Tibial nerve (tissue), 4 donors: ENCODE measurements around the gene TMEM255B. TPM values are rescaled to one million over a fixed set of nuclear protein-coding genes. Genes with fewer than 3 reads are reported as not detected.

ENCODE experiments used
- DNase-seq, 2 donors: peaks; one replicate each; pipeline ENCODE4 v3.0.0-alpha.2; 2019; ENCODE audit warnings: low spot score in 2 of 2
- H3K27ac ChIP-seq, 4 donors: fragments of 200-600 bp; sonication (generic) in 3 of 4; one replicate each; pipeline ENCODE4 v1.5.1; 2017 to 2019; ENCODE audit warnings: mild to moderate bottlenecking in 1 of 4
- H3K27me3 ChIP-seq, 2 donors: fragments of 200-600 bp; sonication (generic) in 1 of 2; one replicate each; pipeline versions ENCODE4 v1.5.1 to v1.6.0; 2017 to 2019
- H3K36me3 ChIP-seq, 3 donors: fragments of 200-600 bp; sonication (generic); one replicate each; pipeline ENCODE4 v1.5.1; 2018 to 2019
- H3K4me1 ChIP-seq, 4 donors: fragments of 200-600 bp; sonication (generic) in 3 of 4; one replicate each; pipeline ENCODE4 v1.5.1; 2017 to 2019
- H3K4me3 ChIP-seq, 4 donors: fragments of 200-600 bp; sonication (generic) in 3 of 4; one replicate each; pipeline ENCODE4 v1.5.1; 2017 to 2019; ENCODE audit warnings: mild to moderate bottlenecking in 1 of 4, moderate library complexity in 1 of 4
- H3K9me3 ChIP-seq, 4 donors: fragments of 200-600 bp; sonication (generic) in 3 of 4; one replicate each; pipeline ENCODE4 v1.5.1; 2017 to 2019
- EP300 ChIP-seq, 2 donors: sonication (generic); formaldehyde crosslinking; IDR thresholded peaks; one replicate each; pipeline ENCODE4 v1.6.1; 2017; ENCODE audit warnings: antibody characterized with exemption in 2 of 2, mild to moderate bottlenecking in 1 of 2
- POLR2A ChIP-seq, 2 donors: fragments of 450-650 bp; IDR thresholded peaks; one replicate each; pipeline ENCODE4 v1.6.1; 2017; ENCODE audit warnings: antibody characterized with exemption in 2 of 2, mild to moderate bottlenecking in 2 of 2, moderate library complexity in 2 of 2
- WGBS, 2 donors: methylation state at CpG; one replicate each; pipeline ENCODE4 v1.1.5; 2018; 5-methylcytosine and 5-hydroxymethylcytosine counted together
- total RNA-seq, 4 donors: library from RNA; depleted of rRNA; stranded (reverse); fragments of >200 nt; gene quantifications; one replicate each; pipeline ENCODE4 v1.1.0, GENCODE V29; 2016
- TF ChIP-seq, protein P1 (sequence below), 5 experiments: fragments of 200-600 bp in 3 of 5; fragments of 450-650 bp in 2 of 5; sonication (generic) in 3 of 5; IDR thresholded peaks; one replicate each; pipeline ENCODE4 v1.5.1; 2016 to 2019; ENCODE audit warnings: antibody characterized with exemption in 5 of 5, mild to moderate bottlenecking in 3 of 5, moderate library complexity in 2 of 5

Gene TMEM255B
- total RNA-seq, 4 donors from 2014 or later: 3.3 to 21.6 (median 10.9) TPM

DNA sequence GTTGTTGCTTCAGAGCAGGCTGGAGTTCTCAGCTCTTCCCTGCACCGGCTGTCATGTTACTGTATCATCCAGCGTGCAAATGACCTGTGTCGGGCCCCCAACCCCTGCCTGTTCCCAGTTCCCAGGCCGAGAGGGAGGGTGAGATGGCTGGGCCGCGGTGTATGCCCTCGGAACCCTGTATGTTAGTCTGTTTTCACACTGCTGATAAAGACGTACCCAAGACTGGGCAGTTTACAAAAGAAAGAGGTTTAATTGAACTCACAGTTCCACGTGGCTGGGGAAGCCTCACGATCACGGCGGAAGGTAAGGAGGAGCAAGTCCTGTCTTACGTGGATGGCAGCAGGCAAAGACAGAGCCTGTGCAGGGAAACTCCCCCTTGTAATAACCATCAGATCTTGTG lies 10.9 kb downstream of the TMEM255B start:
- H3K36me3 ChIP-seq: peaks cover 0 to 24% (median 0%) of the 10 kb centered on the region in 3 donors
- H3K4me3 ChIP-seq: no peak overlapping the region
- TF ChIP-seq, protein P1, sequence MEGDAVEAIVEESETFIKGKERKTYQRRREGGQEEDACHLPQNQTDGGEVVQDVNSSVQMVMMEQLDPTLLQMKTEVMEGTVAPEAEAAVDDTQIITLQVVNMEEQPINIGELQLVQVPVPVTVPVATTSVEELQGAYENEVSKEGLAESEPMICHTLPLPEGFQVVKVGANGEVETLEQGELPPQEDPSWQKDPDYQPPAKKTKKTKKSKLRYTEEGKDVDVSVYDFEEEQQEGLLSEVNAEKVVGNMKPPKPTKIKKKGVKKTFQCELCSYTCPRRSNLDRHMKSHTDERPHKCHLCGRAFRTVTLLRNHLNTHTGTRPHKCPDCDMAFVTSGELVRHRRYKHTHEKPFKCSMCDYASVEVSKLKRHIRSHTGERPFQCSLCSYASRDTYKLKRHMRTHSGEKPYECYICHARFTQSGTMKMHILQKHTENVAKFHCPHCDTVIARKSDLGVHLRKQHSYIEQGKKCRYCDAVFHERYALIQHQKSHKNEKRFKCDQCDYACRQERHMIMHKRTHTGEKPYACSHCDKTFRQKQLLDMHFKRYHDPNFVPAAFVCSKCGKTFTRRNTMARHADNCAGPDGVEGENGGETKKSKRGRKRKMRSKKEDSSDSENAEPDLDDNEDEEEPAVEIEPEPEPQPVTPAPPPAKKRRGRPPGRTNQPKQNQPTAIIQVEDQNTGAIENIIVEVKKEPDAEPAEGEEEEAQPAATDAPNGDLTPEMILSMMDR (IDR thresholded peaks at IDR 0.05): no peak
- no peak for TF ChIP-seq POLR2A (IDR thresholded peaks at IDR 0.05)
- no peak for TF ChIP-seq EP300 (IDR thresholded peaks at IDR 0.05)
- WGBS, 2 donors: 69 to 71% methylated on average over 13 of the region's 13 CpGs
- no peaks in the 10 kb centered on the region for H3K9me3 ChIP-seq
- DNase-seq: no peak
- H3K27me3 ChIP-seq: peaks cover 0 to 1% of the 10 kb centered on the region in 2 donors
- H3K27ac ChIP-seq: no peak overlapping the region
- peaks cover 0 to 7% (median 0%) of the 10 kb centered on the region in 4 donors for H3K4me1 ChIP-seq

DNA sequence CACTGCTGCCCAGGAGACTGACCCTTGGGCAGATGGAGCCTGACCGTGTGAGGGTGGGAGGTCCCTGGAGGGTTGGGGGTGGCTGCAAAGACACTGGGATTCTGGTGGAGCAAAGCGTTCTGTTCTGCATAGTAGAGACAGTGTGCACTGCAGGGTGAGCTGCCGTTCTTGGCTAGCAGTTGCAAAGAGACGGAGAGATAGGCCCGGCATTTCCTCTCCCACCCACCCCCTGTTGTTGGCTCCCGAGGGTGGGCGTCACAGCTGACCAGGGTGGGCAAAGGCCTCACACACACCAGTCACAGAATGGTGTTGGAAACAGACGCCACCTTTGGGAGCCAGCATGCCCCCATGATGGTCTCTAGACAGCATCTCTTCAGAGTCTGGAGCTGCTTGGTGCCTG lies 11.4 kb downstream of the TMEM255B start:
- peaks cover 0 to 3% (median 0%) of the 10 kb centered on the region in 4 donors for H3K4me1 ChIP-seq
- H3K27me3 ChIP-seq: peaks cover 0 to 7% of the 10 kb centered on the region in 2 donors
- no peak overlapping the region for H3K4me3 ChIP-seq
- no peaks in the 10 kb centered on the region for H3K9me3 ChIP-seq
- peaks cover 0 to 24% (median 0%) of the 10 kb centered on the region in 3 donors for H3K36me3 ChIP-seq
- 76 to 81% methylated on average over 8 of the region's 8 CpGs for WGBS, 2 donors
- DNase-seq: no peak
- H3K27ac ChIP-seq: no peak overlapping the region
- TF ChIP-seq, protein P1 (IDR thresholded peaks at IDR 0.05): no peak
- TF ChIP-seq POLR2A (IDR thresholded peaks at IDR 0.05) (no peak), EP300 (IDR thresholded peaks at IDR 0.05) (no peak)

DNA sequence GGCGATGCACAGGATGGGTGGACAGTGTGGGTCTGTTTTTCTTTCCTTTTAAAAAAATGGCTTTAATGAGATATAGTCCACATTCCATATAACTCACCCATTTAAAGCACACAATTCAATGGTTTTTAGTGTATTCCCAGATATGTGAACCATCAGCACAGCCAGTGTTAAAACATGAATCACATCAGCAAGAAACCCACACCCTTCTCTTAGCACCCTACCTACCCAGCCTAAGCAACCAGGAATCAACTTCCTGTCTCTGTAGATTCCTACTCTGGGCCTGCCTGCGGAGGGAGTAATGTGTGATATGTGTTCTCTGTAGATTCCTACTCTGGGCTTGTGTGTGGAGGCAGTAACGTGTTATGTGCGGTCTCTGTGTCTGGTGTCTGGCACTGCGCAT lies 11.9 kb downstream of the TMEM255B start:
- no peak overlapping the region for H3K27ac ChIP-seq
- DNase-seq: no peak
- 90 to 93% methylated on average over 5 of the region's 5 CpGs for WGBS, 2 donors
- H3K4me1 ChIP-seq: no peaks in the 10 kb centered on the region
- H3K27me3 ChIP-seq: peaks cover 0 to 12% of the 10 kb centered on the region in 2 donors
- peaks cover 0 to 24% (median 0%) of the 10 kb centered on the region in 3 donors for H3K36me3 ChIP-seq
- H3K4me3 ChIP-seq: no peak overlapping the region
- no peaks in the 10 kb centered on the region for H3K9me3 ChIP-seq
- TF ChIP-seq, protein P1 (IDR thresholded peaks at IDR 0.05): no peak

DNA sequence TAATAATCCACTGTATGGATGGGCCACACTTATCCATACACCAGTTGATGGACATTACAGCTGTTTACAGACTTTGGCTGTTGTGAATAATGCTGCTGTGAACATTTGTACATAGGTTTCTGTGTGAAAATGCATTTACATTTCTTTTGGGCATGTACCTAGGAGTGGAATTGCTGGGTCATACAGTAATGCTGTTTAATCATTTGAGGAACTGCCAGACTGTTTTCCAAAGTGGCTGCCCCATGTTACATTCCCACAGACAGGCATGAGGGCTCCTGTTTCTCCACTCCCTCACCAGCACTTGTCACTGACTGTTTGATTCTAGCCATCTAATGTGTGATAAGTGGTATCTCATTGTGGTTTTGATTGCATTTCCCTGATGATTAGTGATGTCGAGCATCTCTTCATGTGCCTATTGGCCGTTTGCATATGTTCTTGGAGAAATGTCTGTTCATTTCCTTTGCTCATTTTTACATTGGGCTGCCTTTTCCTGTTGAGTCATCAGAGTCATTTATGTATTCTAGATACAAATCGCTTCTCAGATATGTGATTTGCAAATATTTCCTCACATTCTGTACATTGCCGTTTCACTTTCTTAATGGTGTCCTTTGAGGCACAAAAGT lies 12.8 kb downstream of the TMEM255B start:
- 71 to 74% methylated on average over 4 of the region's 4 CpGs for WGBS, 2 donors
- H3K4me3 ChIP-seq: no peak overlapping the region
- H3K27ac ChIP-seq: no peak overlapping the region
- peaks cover 0 to 20% of the 10 kb centered on the region in 2 donors for H3K27me3 ChIP-seq
- no peaks in the 10 kb centered on the region for H3K9me3 ChIP-seq
- no peaks in the 10 kb centered on the region for H3K4me1 ChIP-seq
- peaks cover 0 to 24% (median 0%) of the 10 kb centered on the region in 3 donors for H3K36me3 ChIP-seq
- DNase-seq: no peak
- TF ChIP-seq POLR2A (IDR thresholded peaks at IDR 0.05) (no peak), EP300 (IDR thresholded peaks at IDR 0.05) (no peak)
- TF ChIP-seq, protein P1 (IDR thresholded peaks at IDR 0.05): no peak

DNA sequence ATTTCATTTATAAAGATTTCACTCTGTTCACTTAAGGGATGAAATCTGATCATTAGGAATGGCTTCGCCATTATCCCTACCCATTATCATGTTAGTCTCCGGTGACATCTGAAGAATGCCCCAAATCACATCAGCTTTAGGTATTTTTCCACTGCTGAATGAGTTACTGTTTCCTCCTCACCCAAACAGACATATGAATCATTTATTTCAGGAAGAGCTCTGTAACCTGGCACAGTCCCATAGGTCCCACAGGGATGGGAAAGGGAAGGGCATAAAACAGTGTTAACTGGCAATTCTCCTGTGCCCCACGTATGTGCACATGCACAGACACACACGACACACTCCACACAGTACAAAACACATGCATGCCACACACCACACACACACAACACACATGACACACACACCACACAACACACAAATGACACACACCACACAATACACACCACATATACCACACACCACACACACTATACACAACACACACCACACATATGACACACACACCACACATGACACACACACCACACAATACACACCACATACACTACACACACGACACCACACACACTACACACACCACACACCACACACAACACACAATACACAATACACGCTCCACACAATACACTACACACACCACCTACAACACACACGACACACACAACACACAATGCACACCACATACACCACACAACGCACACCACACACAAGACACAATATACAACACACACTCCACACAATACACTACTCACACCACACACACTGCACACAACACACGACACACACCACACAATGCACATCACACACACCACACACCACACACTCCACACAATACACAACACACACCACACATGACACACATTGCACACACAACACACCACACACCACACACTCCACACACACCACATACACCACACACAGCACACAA lies 15.4 kb downstream of the TMEM255B start:
- Histone ChIP-seq H3K9me3 (no peaks in the 10 kb centered on the region), H3K27me3 (peaks cover 0 to 31% of the 10 kb centered on the region in 2 donors), H3K4me3 (no peak overlapping the region), H3K4me1 (no peaks in the 10 kb centered on the region), H3K27ac (no peak overlapping the region), H3K36me3 (peaks cover 0 to 11% (median 0%) of the 10 kb centered on the region in 3 donors)
- DNase-seq: no peak
- 72 to 85% methylated on average over 9 of the region's 9 CpGs for WGBS, 2 donors
- TF ChIP-seq, protein P1 (IDR thresholded peaks at IDR 0.05): no peak
- TF ChIP-seq EP300 (IDR thresholded peaks at IDR 0.05): peak in 1 of 2 donors; percentile 39
